Nephron (organoid): ENCODE results near the gene DUSP2.

Experiments
- H3K27ac Mint-ChIP-seq, 3 experiments: 2 replicates each; pipeline ENCODE4 v1.8.0; 2020; ENCODE audit warnings: mixed read lengths in 3 of 3, mild to moderate bottlenecking in 2 of 3, moderate library complexity in 1 of 3
- H3K27me3 Mint-ChIP-seq: 2 replicates; pipeline ENCODE4 v1.8.0; 2021; ENCODE audit warnings: low read depth, mild to moderate bottlenecking, moderate library complexity, mixed read lengths
- H3K36me3 Mint-ChIP-seq: 2 replicates; pipeline ENCODE4 v1.8.0; 2020; ENCODE audit warnings: low read depth, mixed read lengths
- H3K4me1 Mint-ChIP-seq: 2 replicates; pipeline ENCODE4 v1.8.0; 2020; ENCODE audit warnings: mixed read lengths
- H3K4me3 Mint-ChIP-seq, 3 experiments: 2 replicates each; pipeline ENCODE4 v1.8.0; 2020; ENCODE audit warnings: mild to moderate bottlenecking in 3 of 3, mixed read lengths in 3 of 3, moderate library complexity in 2 of 3
- H3K9me3 Mint-ChIP-seq: 2 replicates; pipeline ENCODE4 v1.8.0; 2020; ENCODE audit warnings: mixed read lengths
- TF ChIP-seq, protein P1 (sequence below), 3 experiments: fragments of 200-600 bp; sonication (generic); IDR thresholded peaks; one replicate each; pipeline ENCODE4 v1.5.0; 2021; ENCODE audit warnings: antibody characterized with exemption in 3 of 3; ENCODE audit not compliant: unreplicated experiment in 3 of 3

Gene DUSP2

GRCh38 chr2:96107708-96108065, 37.6 kb downstream of the DUSP2 start:
- peaks cover 10% of the 10 kb centered on the region for H3K4me1 Mint-ChIP-seq
- H3K9me3 Mint-ChIP-seq = peaks cover 4% of the 10 kb centered on the region
- TF ChIP-seq, protein P1, sequence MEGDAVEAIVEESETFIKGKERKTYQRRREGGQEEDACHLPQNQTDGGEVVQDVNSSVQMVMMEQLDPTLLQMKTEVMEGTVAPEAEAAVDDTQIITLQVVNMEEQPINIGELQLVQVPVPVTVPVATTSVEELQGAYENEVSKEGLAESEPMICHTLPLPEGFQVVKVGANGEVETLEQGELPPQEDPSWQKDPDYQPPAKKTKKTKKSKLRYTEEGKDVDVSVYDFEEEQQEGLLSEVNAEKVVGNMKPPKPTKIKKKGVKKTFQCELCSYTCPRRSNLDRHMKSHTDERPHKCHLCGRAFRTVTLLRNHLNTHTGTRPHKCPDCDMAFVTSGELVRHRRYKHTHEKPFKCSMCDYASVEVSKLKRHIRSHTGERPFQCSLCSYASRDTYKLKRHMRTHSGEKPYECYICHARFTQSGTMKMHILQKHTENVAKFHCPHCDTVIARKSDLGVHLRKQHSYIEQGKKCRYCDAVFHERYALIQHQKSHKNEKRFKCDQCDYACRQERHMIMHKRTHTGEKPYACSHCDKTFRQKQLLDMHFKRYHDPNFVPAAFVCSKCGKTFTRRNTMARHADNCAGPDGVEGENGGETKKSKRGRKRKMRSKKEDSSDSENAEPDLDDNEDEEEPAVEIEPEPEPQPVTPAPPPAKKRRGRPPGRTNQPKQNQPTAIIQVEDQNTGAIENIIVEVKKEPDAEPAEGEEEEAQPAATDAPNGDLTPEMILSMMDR (IDR thresholded peaks at IDR 0.05; ENCODE audit: unreplicated experiment in 3 of 3) = no peak
- H3K36me3 Mint-ChIP-seq = no peaks in the 10 kb centered on the region
- H3K27ac Mint-ChIP-seq = no peak overlapping the region
- H3K27me3 Mint-ChIP-seq = peaks cover 5% of the 10 kb centered on the region
- H3K4me3 Mint-ChIP-seq = no peak overlapping the region

DNA sequence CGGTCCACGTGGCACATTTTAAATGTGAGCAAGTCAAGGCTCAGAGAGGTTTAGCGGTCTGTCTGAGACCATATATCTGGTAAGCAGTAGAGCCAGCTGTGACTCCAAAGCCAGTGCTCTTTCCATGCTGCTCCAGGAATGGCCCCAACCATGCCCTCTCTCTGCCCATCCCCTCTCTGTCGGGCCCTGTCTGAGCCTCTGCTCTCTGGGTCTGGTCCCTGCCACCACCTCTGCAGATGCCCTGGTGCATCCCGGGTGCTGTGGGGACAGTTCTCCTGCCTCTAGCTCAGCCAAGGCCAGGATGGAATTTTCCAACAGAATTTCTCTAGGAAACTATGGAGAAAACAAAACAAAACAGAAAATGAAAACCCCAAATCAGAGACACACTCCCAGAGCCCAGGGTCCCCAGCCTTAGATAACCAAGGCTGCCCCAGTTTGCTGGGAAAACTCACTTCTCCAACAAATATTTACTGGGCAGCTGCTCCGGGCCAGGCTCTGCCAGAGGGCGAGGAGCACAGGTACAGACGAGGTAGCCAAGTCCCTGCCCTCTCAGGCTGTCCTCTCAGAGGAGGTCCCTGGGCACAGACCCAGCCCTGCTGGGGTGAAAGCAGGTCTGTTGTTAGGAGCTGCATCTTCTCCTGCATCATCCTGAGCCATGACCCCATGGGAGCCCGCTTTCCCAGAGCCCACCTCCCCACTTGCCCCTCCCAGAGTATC, 38.1 kb downstream of the DUSP2 start:
- TF ChIP-seq, protein P1 (IDR thresholded peaks at IDR 0.05; ENCODE audit: unreplicated experiment in 3 of 3) = no peak
- peaks cover 6% of the 10 kb centered on the region for H3K27me3 Mint-ChIP-seq
- peaks cover 4% of the 10 kb centered on the region for H3K9me3 Mint-ChIP-seq
- H3K36me3 Mint-ChIP-seq = no peaks in the 10 kb centered on the region
- peaks cover 10% of the 10 kb centered on the region for H3K4me1 Mint-ChIP-seq
- H3K27ac Mint-ChIP-seq = no peak overlapping the region
- no peak overlapping the region for H3K4me3 Mint-ChIP-seq

DNA sequence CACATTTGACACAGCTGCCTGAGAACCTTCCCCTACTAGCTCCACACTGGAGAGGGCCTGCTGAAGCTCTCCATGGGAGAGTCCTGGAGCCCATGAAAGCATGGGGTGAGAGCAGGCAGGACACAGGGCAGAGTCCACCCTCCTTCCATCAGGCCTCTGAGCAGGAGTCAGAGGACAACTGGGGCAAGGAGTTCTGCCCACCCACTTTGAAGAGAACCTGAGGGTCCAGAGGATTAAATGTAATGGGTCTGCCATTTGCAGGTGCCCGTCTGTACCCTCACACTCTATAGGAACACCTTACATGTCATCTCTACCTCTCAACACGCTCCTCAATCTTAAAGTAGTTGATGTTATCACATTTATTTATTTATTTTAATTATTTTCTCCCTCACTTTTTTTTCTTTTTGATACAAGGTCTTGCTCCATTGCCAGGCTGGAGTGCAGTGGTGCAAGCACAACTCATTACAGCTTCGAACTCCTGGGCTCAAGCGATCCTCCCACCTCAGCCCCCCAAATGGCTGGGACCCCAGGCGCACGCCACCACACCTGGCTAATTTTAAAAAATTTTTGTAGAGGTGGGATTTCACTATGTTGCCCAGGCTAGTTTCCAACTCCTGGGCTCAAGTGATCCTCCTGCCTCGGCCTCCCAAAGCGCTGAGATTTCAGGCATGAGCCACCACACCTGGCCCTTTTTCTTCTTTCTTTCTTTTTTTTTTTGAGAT, 39.1 kb downstream of the DUSP2 start:
- peaks cover 5% of the 10 kb centered on the region for H3K27me3 Mint-ChIP-seq
- no peaks in the 10 kb centered on the region for H3K36me3 Mint-ChIP-seq

DNA sequence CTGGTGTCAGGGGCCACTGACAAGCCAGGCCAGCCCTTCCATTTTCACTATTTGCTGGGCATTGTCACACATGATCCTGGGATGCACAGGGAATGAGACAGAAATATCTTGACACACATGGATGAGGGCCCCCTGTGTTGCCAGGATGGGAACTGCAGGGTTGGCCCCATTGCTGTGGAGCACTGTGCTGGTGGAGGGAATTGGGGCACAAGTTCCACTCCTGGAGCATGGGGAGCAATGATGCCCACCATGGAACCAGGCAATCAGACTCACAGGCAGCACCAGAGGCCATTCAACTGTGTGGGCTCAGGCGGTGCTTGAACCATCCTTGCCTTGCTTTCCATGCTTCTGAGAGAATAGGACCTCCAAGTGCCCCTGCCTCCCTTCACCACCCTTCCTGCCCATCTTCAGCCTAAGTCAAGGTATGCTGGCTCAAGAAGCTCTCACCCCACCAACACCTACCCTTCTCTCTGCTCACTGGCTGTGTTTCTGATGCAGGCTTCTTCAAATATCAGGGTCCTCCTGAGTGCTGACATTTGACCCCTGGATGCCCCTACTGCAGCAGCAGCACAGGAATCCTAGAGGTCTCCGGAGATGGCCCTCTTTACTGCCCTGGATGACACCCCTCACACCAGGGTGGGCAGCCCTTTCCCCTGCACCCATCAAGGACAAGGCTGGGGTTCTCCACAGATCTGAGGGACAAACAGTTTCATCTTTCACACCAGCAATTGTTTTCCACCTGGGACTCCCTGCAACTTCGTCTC, 39.9 kb downstream of the DUSP2 start:
- Mint-ChIP-seq H3K27me3 (peaks cover 13% of the 10 kb centered on the region), H3K36me3 (no peaks in the 10 kb centered on the region), H3K9me3 (peaks cover 4% of the 10 kb centered on the region), H3K4me1 (peaks cover 10% of the 10 kb centered on the region), H3K27ac (no peak overlapping the region), H3K4me3 (no peak overlapping the region)
- TF ChIP-seq, protein P1 (IDR thresholded peaks at IDR 0.05; ENCODE audit: unreplicated experiment in 3 of 3) = no peak

More for the DNA sequence above, 39.1 kb downstream of the DUSP2 start:
- peaks cover 10% of the 10 kb centered on the region for H3K4me1 Mint-ChIP-seq
- TF ChIP-seq, protein P1 (IDR thresholded peaks at IDR 0.05; ENCODE audit: unreplicated experiment in 3 of 3) = no peak
- no peak overlapping the region for H3K4me3 Mint-ChIP-seq
- no peak overlapping the region for H3K27ac Mint-ChIP-seq
- H3K9me3 Mint-ChIP-seq = peaks cover 4% of the 10 kb centered on the region

- Mint-ChIP-seq H3K27ac (no peak overlapping the region), H3K27me3 (peaks cover 14% of the 10 kb centered on the region), H3K9me3 (peaks cover 4% of the 10 kb centered on the region), H3K36me3 (no peaks in the 10 kb centered on the region), H3K4me3 (no peak overlapping the region), H3K4me1 (peaks cover 10% of the 10 kb centered on the region)
- TF ChIP-seq, protein P1 (IDR thresholded peaks at IDR 0.05; ENCODE audit: unreplicated experiment in 3 of 3) = no peak
Measured at GRCh38 chr2:96104487-96104861, 40.8 kb downstream of the DUSP2 start.
